HepG2 (cell line): ENCODE measurements around the gene RIMBP2. TPM values are rescaled to one million over a fixed set of nuclear protein-coding genes. Genes with fewer than 3 reads are reported as not detected.

ENCODE experiments used
- ATAC-seq: fragments of 200-7000 bp; cut with Tn5 transposase; 3 replicates; pipeline ENCODE4 v1.9.1; 2020; ENCODE audit warnings: mild to moderate bottlenecking, moderate library complexity
- BruUV-seq: library from RNA; stranded (reverse); fragments of 400-500 nt; replicated peaks from 2 replicates; lab custom pipeline; 2021; lab: Mats Ljungman, UMichigan
- CTCF ChIA-PET: fragments of 300-600 bp; formaldehyde crosslinking; extraction: SDS; loops from one replicate; lab custom pipeline; 2021; ENCODE audit warnings: low total read pairs, inconsistent platforms, low intra/inter-chr PET ratio; lab: Yijun Ruan, JAX
- POLR2A ChIA-PET: fragments of 350-600 bp; sonication (Branson Sonifier 250); formaldehyde crosslinking; loops from one replicate; lab custom pipeline; 2020; ENCODE audit warnings: antibody characterized with exemption, inconsistent platforms; lab: Yijun Ruan, JAX
- DNase-seq: peaks from one replicate; pipeline ENCODE4 v3.0.0-alpha.2; 2015; ENCODE audit warnings: low spot score
- FAIRE-seq: peaks from 3 replicates; lab custom pipeline; 2011; peaks lifted over from hg19 to GRCh38; lab: Jason Lieb, UNC
- H2AFZ ChIP-seq: one replicate; pipeline ENCODE4 v1.6.1; 2011; ENCODE audit warnings: low read length, inconsistent platforms
- H3K27ac ChIP-seq: fragments of 300-600 bp; 3 replicates; pipeline ENCODE4 v1.8.0; 2011; ENCODE audit warnings: mixed run types, mild to moderate bottlenecking, mixed read lengths, low read length, inconsistent platforms; ENCODE audit not compliant: insufficient read depth; ENCODE audit errors: extremely low read length
- H3K27me3 ChIP-seq, 2 experiments: fragments of 200-600 bp in 1 of 2; 2 replicates in 1 of 2; 3 replicates in 1 of 2; pipeline versions ENCODE4 v1.6.0 to v1.8.0; 2011; ENCODE audit warnings: low read length in 2 of 2, mild to moderate bottlenecking in 2 of 2, moderate library complexity in 2 of 2, inconsistent platforms in 1 of 2; ENCODE audit not compliant: insufficient read depth in 2 of 2, control insufficient read depth in 1 of 2
- H3K36me3 ChIP-seq, 2 experiments: fragments of 200-600 bp in 1 of 2; replicated peaks in 1 of 2; 2 replicates in 1 of 2; 3 replicates in 1 of 2; pipeline versions ENCODE4 v1.5.1 to v1.8.0; 2011; ENCODE audit warnings: low read length in 2 of 2, inconsistent platforms in 1 of 2; ENCODE audit not compliant: insufficient read depth in 2 of 2, control insufficient read depth in 1 of 2
- H3K4me1 ChIP-seq: 2 replicates; pipeline ENCODE4 v1.5.1; 2012; ENCODE audit warnings: low read length, inconsistent platforms; ENCODE audit not compliant: insufficient read depth
- H3K4me2 ChIP-seq: 2 replicates; pipeline ENCODE4 v1.6.0; 2011; ENCODE audit warnings: low read depth, low read length, inconsistent platforms
- H3K4me3 ChIP-seq, 3 experiments: fragments of 200-600 bp in 1 of 3; sonication (generic), shearing (Covaris generic) in 1 of 3; replicated peaks in 1 of 3; 2 replicates each; pipeline ENCODE4 v1.5.1; 2011 to 2016; ENCODE audit warnings: low read length in 3 of 3, inconsistent platforms in 2 of 3, low read depth in 2 of 3, mild to moderate bottlenecking in 2 of 3, control low read depth in 1 of 3, mixed read lengths in 1 of 3; ENCODE audit not compliant: insufficient read depth in 1 of 3
- H3K79me2 ChIP-seq: one replicate; pipeline ENCODE4 v1.6.1; 2011; ENCODE audit warnings: low read length, inconsistent platforms; ENCODE audit not compliant: insufficient read depth
- H3K9ac ChIP-seq: 2 replicates; pipeline ENCODE4 v1.6.0; 2011; ENCODE audit warnings: mild to moderate bottlenecking, low read depth, low read length, inconsistent platforms; ENCODE audit not compliant: insufficient read depth
- H3K9me3 ChIP-seq: 2 replicates; pipeline ENCODE4 v1.5.1; 2012; ENCODE audit warnings: mild to moderate bottlenecking, low read length
- H4K20me1 ChIP-seq: 2 replicates; pipeline ENCODE4 v1.6.0; 2011; ENCODE audit warnings: inconsistent platforms, mild to moderate bottlenecking, low read length, moderate library complexity; ENCODE audit not compliant: insufficient read depth
- ATF7 ChIP-seq, 2 experiments: fragments of 450-650 bp in 1 of 2; sonication (generic) in 1 of 2; formaldehyde crosslinking in 1 of 2; IDR thresholded peaks; 2 replicates each; pipeline versions ENCODE4 v1.4.0 to v1.6.1; 2016 to 2020; ENCODE audit warnings: antibody characterized with exemption in 1 of 2, mild to moderate bottlenecking in 1 of 2, missing genetic modification reagents in 1 of 2
- DRAP1 ChIP-seq: IDR thresholded peaks from 2 replicates; pipeline ENCODE4 v1.6.1; 2016; ENCODE audit warnings: missing genetic modification reagents, missing compliant biosample characterization
- ELF1 ChIP-seq: sonication (generic); formaldehyde crosslinking; IDR thresholded peaks from 2 replicates; pipeline ENCODE4 v1.4.0; 2020; ENCODE audit warnings: missing genetic modification reagents
- EZH2 ChIP-seq: conservative IDR thresholded peaks from 2 replicates; pipeline ENCODE4 v1.6.1; 2012; ENCODE audit warnings: mild to moderate bottlenecking, low read depth, low read length, moderate library complexity
- HNRNPL ChIP-seq: fragments of 200-400 bp; formaldehyde crosslinking; IDR thresholded peaks from 2 replicates; pipeline ENCODE4 v1.6.1; 2017; ENCODE audit warnings: mild to moderate bottlenecking, low read depth, low read length
- MXD1 ChIP-seq: sonication (generic); formaldehyde crosslinking; IDR thresholded peaks from 2 replicates; pipeline ENCODE4 v1.4.0; 2020; ENCODE audit warnings: mild to moderate bottlenecking, missing genetic modification reagents
- NCOA1 ChIP-seq: sonication (generic); formaldehyde crosslinking; IDR thresholded peaks from 2 replicates; pipeline ENCODE4 v1.9.0; 2021; ENCODE audit warnings: missing genetic modification reagents
- PCBP1 ChIP-seq: fragments of 200-400 bp; formaldehyde crosslinking; IDR thresholded peaks from 2 replicates; pipeline ENCODE4 v1.6.1; 2017; ENCODE audit warnings: mild to moderate bottlenecking, low read depth, low read length, borderline replicate concordance
- SMAD3 ChIP-seq: sonication (generic); formaldehyde crosslinking; IDR thresholded peaks from 2 replicates; pipeline ENCODE4 v1.4.0; 2020; ENCODE audit warnings: missing genetic modification reagents
- ZKSCAN5 ChIP-seq: sonication (generic); formaldehyde crosslinking; IDR thresholded peaks from 2 replicates; pipeline ENCODE4 v1.5.1; 2020; ENCODE audit warnings: mild to moderate bottlenecking, missing genetic modification reagents
- ZNF335 ChIP-seq: sonication (generic); formaldehyde crosslinking; IDR thresholded peaks from 2 replicates; pipeline ENCODE4 v1.4.0; 2020; ENCODE audit warnings: missing genetic modification reagents
- ZNF383 ChIP-seq: sonication (generic); formaldehyde crosslinking; IDR thresholded peaks from 2 replicates; pipeline ENCODE4 v1.4.0; 2020; ENCODE audit warnings: missing genetic modification reagents, mild to moderate bottlenecking, borderline replicate concordance
- ZNF431 ChIP-seq: sonication (generic); formaldehyde crosslinking; IDR thresholded peaks from 2 replicates; pipeline ENCODE4 v1.9.0; 2022; ENCODE audit warnings: missing genetic modification reagents, low read depth, mild to moderate bottlenecking, borderline replicate concordance
- WGBS: methylation state at CpG from one replicate; pipeline ENCODE4 v1.1.6; 2017; ENCODE audit warnings: low lambda C conversion rate; 5-methylcytosine and 5-hydroxymethylcytosine counted together
- in situ Hi-C: cut with HindIII; loops from 2 replicates; pipeline ENCODE4 v1.10.0; 2017; ENCODE audit warnings: low pct_unique_long_range_greater_than_20kb; ENCODE audit not compliant: extremely low pct_ligation_motif_present
- intact Hi-C: fragments of 100-400 bp; cut with micrococcal nuclease; formaldehyde crosslinking; loops from one replicate; pipeline ENCODE4 v1.10.0; 2022; ENCODE audit not compliant: unreplicated experiment
- polyA plus RNA-seq, 8 experiments: library from polyadenylated mRNA; depleted of rRNA in 3 of 8; stranded (reverse) in 7 of 8; unstranded in 1 of 8; fragments of >200 nt; fragmentation: Illumina TruSeq in 4 of 8; extraction: Trizol in 4 of 8; gene quantifications; 2 replicates each; pipeline versions ENCODE4 v1.2.1 to v1.2.3, GENCODE V29; 2011 to 2016; ENCODE audit warnings: low read depth in 4 of 8, missing spikeins in 1 of 8, mixed read lengths in 1 of 8; ENCODE audit not compliant: insufficient read depth in 1 of 8
- total RNA-seq, 5 experiments: library from RNA; depleted of rRNA; stranded (reverse); fragments of >200 nt; fragmentation: Illumina TruSeq; extraction: Trizol; gene quantifications; 2 replicates each; pipeline ENCODE4 v1.2.3, GENCODE V29; 2016; ENCODE audit warnings: low read depth in 1 of 5

The RIMBP2 gene
- total and polyA plus RNA-seq, 2 of the 13 experiments (the other 11 are each of a cell fraction or from before 2014, with no cell fraction given), result 0.03 TPM; not detected in 1

- no peaks in the 10 kb centered on the region for H3K36me3 ChIP-seq
- CTCF ChIA-PET, result no interaction called here
- no peak for DNase-seq
- TF ChIP-seq ATF7 (IDR thresholded peaks at IDR 0.05), result no peak
- no peak for TF ChIP-seq ATF7 (CRISPR knock-in tag; IDR thresholded peaks at IDR 0.05)
- TF ChIP-seq NCOA1 (CRISPR knock-in tag), result no peak
- TF ChIP-seq ZNF335 (CRISPR knock-in tag), result no peak
- no peak for TF ChIP-seq ZNF431 (CRISPR knock-in tag)
- no peak for TF ChIP-seq ZNF383 (CRISPR knock-in tag)
- no peak for TF ChIP-seq ZKSCAN5 (CRISPR knock-in tag)
- TF ChIP-seq MXD1, result no peak
- TF ChIP-seq PCBP1, result no peak
- no peak for TF ChIP-seq HNRNPL
- TF ChIP-seq ELF1 (CRISPR knock-in tag), result no peak
- TF ChIP-seq EZH2, result no peak
- TF ChIP-seq SMAD3 (CRISPR knock-in tag), result no peak
- no peak for TF ChIP-seq DRAP1 (CRISPR knock-in tag)
- TF ChIP-seq, all 625 proteins: peak for 0
- H3K9ac ChIP-seq, result no peak overlapping the region
- H3K4me3 ChIP-seq, result no peak overlapping the region
- BruUV-seq, result no TSS peak
- H3K4me2 ChIP-seq, result no peak overlapping the region
- no peak overlapping the region for H3K27ac ChIP-seq
- intact Hi-C loops, result no loop called here
- no peak overlapping the region for H2AFZ ChIP-seq
- H3K4me1 ChIP-seq, result no peaks in the 10 kb centered on the region
- peaks cover 0 to 18% of the 10 kb centered on the region in 2 experiments; a peak in 3 of 5 replicates for H3K27me3 ChIP-seq
- in situ Hi-C loops, result no loop called here
- WGBS, result 9% methylated on average over 11 of the region's 12 CpGs
- no peaks in the 10 kb centered on the region for H4K20me1 ChIP-seq
- H3K79me2 ChIP-seq, result no peaks in the 10 kb centered on the region
- POLR2A ChIA-PET, result no interaction called here
- no peaks in the 10 kb centered on the region for H3K9me3 ChIP-seq
- FAIRE-seq (no peak), ATAC-seq (no peak)
These were observed 317.8 kb downstream of the RIMBP2 start for GRCh38 chr12:130398100-130398848.
